ENCODE data around the gene SLC22A12.

Gene SLC22A12

DNA sequence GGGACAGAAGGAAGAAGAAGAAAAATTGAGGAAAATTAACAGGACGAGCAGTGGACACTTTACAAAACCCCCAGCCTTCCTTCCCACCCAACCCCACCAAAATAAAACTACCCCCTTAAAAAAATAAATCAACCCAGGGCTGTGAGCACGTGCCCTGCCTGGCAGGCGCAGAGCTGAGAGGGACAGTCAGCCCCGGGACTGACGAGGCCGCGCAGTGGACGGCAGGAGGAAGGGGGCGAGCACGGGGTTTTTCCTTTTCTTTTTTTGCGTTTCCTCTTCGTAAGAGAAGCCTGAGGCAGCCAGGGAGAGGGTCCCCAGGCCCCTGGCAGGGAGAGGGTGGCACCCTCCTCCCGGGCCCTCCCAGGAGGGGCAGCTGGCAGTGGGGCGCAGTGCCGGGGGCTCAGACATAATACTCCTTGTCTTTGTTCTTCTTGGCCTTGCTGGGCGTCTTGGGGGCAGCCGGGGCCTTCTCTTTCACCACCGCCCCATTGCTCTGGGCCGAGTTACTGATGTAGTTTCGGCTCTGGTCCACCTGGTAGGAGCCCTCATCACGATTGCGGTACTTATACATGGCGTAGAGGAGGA lies 15.9 kb downstream of the SLC22A12 start:
- no peak for DNase-seq
- Histone ChIP-seq H3K27ac (no peak overlapping the region), H3K36me3 (no peaks in the 10 kb centered on the region), H3K27me3 (ENCODE audit: insufficient read depth, low read depth, severe bottlenecking) (no peaks in the 10 kb centered on the region), H3K4me3 (ENCODE audit: low read depth, low read length) (no peak overlapping the region), H3K9me3 (ENCODE audit: severe bottlenecking) (no peaks in the 10 kb centered on the region)
- TF ChIP-seq CTCF (IDR thresholded peaks at IDR 0.05; ENCODE audit: low read depth, low read length): no peak

GRCh38 chr11:64607381-64607985 lies 16.5 kb downstream of the SLC22A12 start:
- no peak overlapping the region for H3K4me3 ChIP-seq (ENCODE audit: low read depth, low read length)
- H3K36me3 ChIP-seq: no peaks in the 10 kb centered on the region
- no peaks in the 10 kb centered on the region for H3K27me3 ChIP-seq (ENCODE audit: insufficient read depth, low read depth, severe bottlenecking)
- no peak for DNase-seq
- no peak overlapping the region for H3K27ac ChIP-seq
- H3K9me3 ChIP-seq (ENCODE audit: severe bottlenecking): no peaks in the 10 kb centered on the region
- no peak for TF ChIP-seq CTCF (IDR thresholded peaks at IDR 0.05; ENCODE audit: low read depth, low read length)

DNA sequence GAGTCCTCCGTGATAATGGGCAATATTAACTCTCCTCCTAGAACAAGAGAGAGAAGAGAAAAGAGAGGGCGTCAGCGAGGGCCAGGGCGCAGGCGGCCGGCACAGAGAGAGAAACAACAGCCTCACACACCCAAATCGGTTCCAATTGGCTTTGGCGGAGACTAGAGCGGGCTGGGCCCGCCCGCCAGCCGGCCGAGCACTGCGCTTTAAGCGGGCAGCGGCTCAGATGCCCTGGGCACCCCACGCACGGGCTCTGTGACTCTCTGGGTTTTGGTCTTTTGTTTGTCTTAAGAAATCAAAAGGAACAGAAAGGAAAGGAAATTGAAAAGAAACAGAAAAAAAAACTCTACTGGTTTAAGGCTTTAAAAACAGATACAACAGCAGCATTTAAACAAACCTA lies 17.0 kb downstream of the SLC22A12 start:
- Histone ChIP-seq H3K36me3 (no peaks in the 10 kb centered on the region), H3K27me3 (ENCODE audit: insufficient read depth, low read depth, severe bottlenecking) (no peaks in the 10 kb centered on the region), H3K4me3 (ENCODE audit: low read depth, low read length) (no peak overlapping the region), H3K9me3 (ENCODE audit: severe bottlenecking) (no peaks in the 10 kb centered on the region), H3K27ac (no peak overlapping the region)
- DNase-seq: no peak
- TF ChIP-seq CTCF (IDR thresholded peaks at IDR 0.05; ENCODE audit: low read depth, low read length): no peak

DNA sequence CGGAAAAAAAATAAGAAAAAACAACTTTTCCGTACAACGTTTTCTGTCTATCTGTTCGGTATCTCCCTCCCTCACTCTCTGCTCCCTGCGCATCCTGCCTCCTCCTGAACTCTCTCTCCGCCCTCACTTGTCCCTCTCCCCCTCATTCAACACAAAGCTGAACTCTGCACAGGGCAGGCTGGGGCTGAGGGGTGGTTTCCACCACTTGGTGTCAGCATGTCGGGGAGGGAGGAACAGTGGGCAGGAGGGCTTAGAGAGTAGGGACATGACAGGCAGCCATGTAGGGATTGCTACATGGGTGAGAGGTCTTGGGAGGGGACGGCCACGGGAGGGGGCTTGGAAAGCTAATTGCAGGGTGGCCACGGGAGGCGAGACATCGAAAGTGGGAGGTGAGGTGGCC lies 17.6 kb downstream of the SLC22A12 start:
- Histone ChIP-seq H3K36me3 (no peaks in the 10 kb centered on the region), H3K9me3 (ENCODE audit: severe bottlenecking) (no peaks in the 10 kb centered on the region), H3K27me3 (ENCODE audit: insufficient read depth, low read depth, severe bottlenecking) (no peaks in the 10 kb centered on the region), H3K4me3 (ENCODE audit: low read depth, low read length) (no peak overlapping the region), H3K27ac (no peak overlapping the region)
- TF ChIP-seq CTCF (IDR thresholded peaks at IDR 0.05; ENCODE audit: low read depth, low read length): no peak
- DNase-seq: no peak

DNA sequence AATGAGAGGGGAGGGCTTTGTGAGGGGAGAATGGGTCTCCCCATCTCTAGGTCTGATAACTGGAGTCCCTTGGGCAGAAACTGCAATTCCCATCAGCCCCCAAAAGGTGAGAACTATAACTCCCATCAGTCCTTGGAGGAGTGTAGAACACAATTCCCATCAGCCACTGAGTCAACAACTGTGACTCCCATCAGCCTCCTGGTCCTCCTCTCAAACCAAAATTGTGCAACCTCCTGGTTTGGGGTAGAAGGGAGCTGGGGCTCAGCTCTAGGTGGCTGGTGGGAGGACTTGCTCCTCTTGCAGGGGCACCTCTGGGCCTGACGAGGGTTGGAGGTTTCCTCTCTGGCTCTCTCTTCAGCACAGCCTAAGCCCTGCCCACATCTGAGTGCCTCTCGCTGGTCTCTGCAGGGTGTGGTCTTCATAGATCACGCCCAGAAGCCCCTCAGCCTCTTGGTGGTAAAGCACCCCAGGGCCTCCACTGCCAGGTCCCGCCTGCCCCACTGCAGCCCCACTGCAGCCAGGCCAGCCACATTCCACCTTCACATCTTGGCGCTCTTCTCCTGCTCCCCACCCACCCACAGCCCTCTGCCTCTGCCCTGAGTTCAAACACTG lies 18.5 kb downstream of the SLC22A12 start:
- Histone ChIP-seq H3K27ac (no peak overlapping the region), H3K27me3 (ENCODE audit: insufficient read depth, low read depth, severe bottlenecking) (no peaks in the 10 kb centered on the region), H3K4me3 (ENCODE audit: low read depth, low read length) (no peak overlapping the region), H3K9me3 (ENCODE audit: severe bottlenecking) (no peaks in the 10 kb centered on the region), H3K36me3 (no peaks in the 10 kb centered on the region)
- TF ChIP-seq CTCF (IDR thresholded peaks at IDR 0.05; ENCODE audit: low read depth, low read length): no peak
- DNase-seq: no peak

Data from WERI-Rb-1 (cell line).